GM18517 (cell line): Measurements from ENCODE around the gene PDX1.

Source experiments
- ATAC-seq: cut with Tn5 transposase; IDR thresholded peaks from one replicate; pipeline ENCODE4 v1.9.1; 2021; ENCODE audit warnings: mild to moderate bottlenecking, moderate library complexity; ENCODE audit not compliant: unreplicated experiment

PDX1 gene

GRCh38 chr13:27919934-27920676 lies at the start of gene PDX1:
Gene PDX1 (plus strand): TSS chr13:27920000. CDS start chr13:27920139, 139 bp downstream.
- no peak for ATAC-seq

- ATAC-seq = no peak
These were observed 41.5 kb upstream of the PDX1 start for GRCh38 chr13:27878274-27878673.

GRCh38 chr13:27889471-27889870 lies 30.3 kb upstream of the PDX1 start:
- ATAC-seq = no peak

GRCh38 chr13:27896726-27897125 lies 23.1 kb upstream of the PDX1 start:
- no peak for ATAC-seq

- no peak for ATAC-seq
These were observed 15.1 kb upstream of the PDX1 start for GRCh38 chr13:27904719-27905118.

GRCh38 chr13:27905650-27906049 lies 14.2 kb upstream of the PDX1 start:
- ATAC-seq = no peak

GRCh38 chr13:27907121-27907787 lies 12.5 kb upstream of the PDX1 start:
- ATAC-seq = no peak

GRCh38 chr13:27909378-27909777 lies 10.4 kb upstream of the PDX1 start:
- ATAC-seq = no peak

GRCh38 chr13:27911521-27911920 lies 8.3 kb upstream of the PDX1 start:
- no peak for ATAC-seq

- ATAC-seq = no peak
These were observed 6.6 kb upstream of the PDX1 start for GRCh38 chr13:27913160-27913559.

GRCh38 chr13:27915301-27916207 lies 4.2 kb upstream of the PDX1 start:
- no peak for ATAC-seq

- ATAC-seq = no peak
These were observed 2.5 kb upstream of the PDX1 start for GRCh38 chr13:27917121-27917947.

- ATAC-seq = no peak
These were observed 1.5 kb upstream of the PDX1 start for GRCh38 chr13:27918041-27918917.

- ATAC-seq = no peak
These were observed 712 bp upstream of the PDX1 start for GRCh38 chr13:27918918-27919658.

- no peak for ATAC-seq
These were observed 204 bp upstream of the PDX1 start for GRCh38 chr13:27919659-27919933.

GRCh38 chr13:27920677-27921420 lies 1.0 kb downstream of the PDX1 start:
- no peak for ATAC-seq

GRCh38 chr13:27921421-27921960 lies 1.7 kb downstream of the PDX1 start:
- ATAC-seq = no peak
